Fibroblast of skin of left biceps (primary cell): ENCODE data around the gene MAP2K5.

ENCODE experiments used
- DNase-seq, 2 experiments: peaks; one replicate each; pipeline ENCODE4 v3.0.0-alpha.2; 2013; ENCODE audit warnings: low read depth in 2 of 2

The MAP2K5 gene

DNA sequence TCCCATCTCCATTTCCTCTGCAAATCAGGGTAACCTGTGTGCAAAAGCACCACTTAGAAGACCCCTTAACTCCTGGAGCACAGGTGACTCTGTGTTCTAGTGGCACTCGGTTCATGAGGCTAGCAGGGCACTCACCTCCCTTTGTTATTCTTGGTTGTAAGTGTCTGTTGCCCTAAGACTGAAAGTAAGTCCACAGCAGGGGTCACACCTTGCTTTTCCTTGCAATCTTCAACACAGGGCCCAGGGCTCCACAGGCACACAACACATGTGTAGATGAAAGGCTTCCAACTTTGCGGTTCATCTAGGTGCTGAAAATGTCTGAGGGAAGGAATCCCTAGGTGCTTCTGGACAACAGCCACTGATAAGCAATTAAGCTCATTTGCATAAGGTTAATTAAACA is 294.5 kb downstream of the MAP2K5 start:
- no peak for DNase-seq

DNA sequence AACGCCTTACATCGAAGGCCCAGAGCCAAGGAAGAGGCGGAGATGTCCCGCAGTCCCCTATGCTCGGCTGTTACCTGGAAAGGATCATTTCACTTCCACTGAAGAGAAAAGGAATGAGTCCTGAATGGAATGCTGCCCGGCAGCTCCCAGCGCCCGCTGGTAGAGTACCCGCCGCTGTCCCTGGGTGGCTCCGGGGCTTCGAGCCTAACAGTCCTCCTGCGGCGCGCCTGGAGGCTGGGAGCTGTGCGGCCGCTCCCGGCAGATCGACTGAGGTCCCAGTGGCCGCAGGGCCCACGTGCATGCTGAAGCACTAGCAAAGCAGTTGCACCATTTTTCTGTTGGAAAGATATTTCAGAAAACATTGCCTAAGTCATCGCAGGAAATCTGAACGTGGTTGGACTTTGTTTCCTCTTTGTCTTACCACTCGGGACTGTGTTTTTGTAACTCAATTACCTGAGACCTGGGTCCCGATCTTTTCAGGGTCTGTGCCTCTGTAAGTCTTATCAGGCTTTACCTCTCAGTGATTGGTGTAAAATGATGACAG is 296.4 kb downstream of the MAP2K5 start:
- DNase-seq: no peak

DNA sequence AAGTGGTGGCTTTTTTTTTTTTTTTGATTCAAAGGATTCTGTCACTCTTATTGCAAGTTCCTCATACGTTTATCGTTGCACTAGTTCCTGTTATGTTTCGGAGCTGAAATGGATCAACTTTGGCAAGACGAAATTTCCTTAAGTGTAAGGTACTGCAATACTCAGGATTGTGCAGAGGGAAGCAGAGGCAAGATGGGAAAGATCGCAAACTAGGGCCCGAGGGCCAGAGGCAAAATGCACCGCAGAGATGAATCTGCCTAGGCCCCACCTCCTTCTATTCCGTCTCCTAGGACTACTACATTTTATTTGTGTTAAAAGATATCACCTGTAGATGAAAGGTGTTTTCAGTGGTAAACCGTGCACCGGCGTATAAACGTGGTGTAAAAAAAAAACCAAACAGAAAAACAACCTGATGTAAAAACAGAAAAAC is 297.0 kb downstream of the MAP2K5 start:
- no peak for DNase-seq

DNA sequence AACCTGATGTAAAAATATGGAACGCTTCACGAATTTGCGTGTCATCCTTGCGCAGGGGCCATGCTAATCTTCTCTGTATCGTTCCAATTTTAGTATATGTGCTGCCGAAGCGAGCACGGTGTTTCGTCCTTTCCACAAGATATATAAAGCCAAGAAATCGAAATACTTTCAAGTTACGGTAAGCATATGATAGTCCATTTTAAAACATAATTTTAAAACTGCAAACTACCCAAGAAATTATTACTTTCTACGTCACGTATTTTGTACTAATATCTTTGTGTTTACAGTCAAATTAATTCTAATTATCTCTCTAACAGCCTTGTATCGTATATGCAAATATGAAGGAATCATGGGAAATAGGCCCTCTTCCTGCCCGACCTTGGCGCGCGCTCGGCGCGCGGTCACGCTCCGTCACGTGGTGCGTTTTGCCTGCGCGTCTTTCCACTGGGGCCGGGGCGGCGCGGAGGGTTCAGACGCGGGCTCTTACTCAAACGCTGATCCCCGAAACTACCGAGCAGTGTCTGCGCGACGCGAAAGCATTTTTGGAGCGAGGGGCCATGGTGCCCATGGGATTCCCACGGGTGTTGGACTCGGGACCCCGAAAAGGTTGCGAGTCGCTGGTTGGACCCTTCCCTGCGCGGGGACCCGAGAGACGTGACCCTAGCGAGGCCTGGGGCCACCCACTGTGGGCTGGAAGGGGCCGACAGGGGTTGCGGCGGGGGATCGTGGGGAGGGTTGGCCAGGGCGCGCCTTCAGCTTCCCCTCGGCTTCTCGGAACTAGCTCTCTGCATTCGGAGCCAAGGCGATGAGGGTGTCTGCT is 297.6 kb downstream of the MAP2K5 start, which contains the start of gene RNU6-1:
Gene RNU6-1 (minus strand): TSS at position 117 of the 820 bp plus-strand sequence.
- peak; percentile 83 to 85 for DNase-seq

DNA sequence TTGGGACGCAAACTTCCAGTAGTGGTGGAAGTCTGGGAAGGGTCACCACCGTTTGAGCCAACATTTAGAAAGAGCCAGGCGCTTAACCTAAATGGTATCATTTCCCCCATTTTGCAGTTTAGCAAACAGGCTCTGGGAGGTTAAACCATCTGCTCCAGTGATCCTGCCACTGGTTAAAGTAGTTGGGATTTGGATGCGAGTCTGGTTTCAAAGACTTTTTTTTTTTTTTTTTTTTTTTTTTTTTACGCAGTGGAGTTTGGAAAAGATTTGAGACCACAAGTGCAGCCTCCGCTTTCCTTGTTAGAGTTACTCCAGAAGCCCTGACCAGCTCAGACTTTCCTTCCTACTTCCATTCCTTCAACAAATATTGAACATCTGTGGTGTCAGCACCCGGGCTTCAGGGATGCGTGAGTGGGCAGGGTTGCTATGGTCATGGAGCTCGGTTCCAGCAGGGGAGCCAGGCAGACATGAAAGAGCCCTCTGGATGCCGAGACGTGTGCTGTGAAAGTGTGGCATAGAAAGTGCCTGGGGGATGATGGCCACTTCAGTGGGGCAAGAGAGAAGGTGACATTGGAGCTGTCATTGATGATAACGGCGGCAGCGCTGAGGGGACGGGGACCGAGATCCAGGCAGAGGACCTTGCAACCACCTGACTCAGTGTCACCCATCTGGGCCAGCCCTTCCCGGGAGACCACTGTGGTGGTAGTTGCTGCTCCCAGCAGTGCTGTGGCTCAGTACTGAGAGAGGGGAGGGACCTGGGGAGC is 298.4 kb downstream of the MAP2K5 start:
- no peak for DNase-seq

DNA sequence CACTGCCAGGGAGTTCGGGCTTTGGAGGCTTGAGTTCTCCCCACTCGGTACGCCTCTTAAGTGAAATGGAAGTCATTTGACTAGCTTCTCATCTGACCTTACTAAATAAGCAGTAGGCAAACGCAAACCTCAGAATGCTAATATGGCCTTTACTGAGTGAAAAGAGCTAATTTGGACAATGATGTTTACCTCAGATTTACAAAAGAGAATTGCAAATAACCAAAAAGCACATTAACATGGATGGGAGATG is 298.9 kb downstream of the MAP2K5 start:
- no peak for DNase-seq

DNA sequence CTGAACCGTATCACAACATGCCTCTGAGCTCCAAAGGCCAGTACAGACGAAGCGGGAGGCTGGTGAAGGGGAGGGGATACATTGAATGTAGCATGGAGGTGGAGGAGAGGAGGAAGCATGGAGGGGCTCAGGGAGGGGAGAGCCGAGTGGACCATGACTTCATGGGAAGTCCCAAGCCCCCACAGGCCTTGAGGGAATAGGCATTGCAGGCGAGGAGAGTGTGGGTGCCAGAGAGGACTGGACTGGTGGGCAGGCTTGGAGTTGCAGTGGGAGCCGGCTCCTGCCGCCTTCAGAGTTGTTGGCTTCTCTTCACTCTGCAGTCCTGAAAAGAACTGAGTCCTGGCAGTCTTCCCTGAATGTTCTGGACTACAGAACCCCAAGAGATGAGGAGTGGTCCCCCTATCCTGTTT is 300.6 kb downstream of the MAP2K5 start:
- DNase-seq: no peak

DNA sequence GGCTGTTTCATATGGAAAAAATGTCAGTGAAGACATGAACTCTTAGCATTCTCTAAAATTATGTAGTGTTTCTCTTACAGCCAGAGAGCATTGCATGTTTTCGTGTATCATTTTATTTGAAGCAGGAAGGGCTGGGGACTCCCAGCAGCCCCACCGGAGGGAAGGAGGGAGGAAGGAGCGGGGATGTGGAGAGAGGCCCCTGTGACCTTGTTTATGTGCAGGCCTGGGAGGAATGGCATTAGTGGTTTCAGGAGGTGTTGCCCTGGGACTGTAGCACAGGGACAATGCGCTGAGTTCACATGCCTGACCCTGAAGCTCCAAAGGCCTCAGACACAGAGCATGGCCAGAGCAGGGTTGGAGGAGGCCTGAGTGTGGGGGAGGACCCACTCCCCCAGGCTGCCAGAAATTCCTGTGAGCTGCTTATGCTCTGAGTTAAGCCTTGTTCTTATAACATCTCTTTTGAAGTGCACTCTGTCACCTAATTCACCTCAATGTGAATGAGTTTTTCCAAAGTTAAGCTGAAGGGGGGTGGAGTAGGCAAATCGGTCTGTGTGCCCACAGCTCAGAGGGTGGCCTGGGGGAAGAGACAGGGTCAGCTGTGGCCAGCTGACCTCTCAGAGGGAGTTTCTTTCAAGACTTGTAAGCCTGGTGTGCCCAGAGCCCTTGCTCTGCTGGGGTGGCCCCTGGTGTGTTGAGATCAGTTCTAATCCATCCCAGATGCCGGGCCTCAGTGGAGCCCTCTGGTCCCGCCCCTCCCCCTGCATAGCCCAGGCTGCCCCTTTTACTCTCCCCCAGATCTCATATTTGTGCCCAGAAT is 301.3 kb downstream of the MAP2K5 start:
- DNase-seq: no peak

DNA sequence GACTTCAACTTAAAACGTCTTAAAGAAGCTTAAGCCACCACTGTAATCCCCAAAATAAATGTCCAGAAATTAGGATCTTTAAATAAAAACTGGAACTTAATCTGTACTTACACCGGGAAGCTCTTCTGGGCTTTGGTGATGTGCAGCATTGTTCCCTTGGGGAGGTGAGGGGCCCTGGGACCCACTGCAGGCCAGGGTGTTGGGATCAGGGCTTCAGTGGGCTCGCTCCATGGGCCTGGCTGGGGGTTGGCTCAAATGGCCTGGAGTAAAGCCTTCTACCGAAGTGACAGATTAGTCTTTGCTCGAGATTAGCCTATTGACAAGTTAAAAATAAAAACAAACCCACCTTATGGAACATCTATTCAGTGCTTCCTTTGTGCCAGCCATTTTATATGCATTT is 303.5 kb downstream of the MAP2K5 start:
- DNase-seq: no peak

DNA sequence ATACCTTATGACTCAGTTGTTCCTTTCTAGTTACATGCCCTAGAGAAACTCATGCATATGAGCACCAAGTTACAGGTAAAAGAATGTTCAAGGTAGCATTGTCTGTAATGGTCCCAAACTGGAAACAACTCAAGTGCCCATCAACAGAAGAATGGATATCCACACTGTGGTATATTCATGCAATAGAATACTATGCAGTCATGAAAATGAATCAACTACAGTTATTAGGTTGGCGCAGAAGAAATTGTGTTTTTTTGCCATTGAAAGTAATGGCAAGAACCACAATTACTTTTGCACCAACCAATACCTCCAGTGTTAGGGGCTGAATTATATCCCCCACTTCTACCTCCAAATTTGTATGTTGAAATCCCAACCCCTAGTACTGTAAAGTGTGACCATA is 307.0 kb downstream of the MAP2K5 start:
- no peak for DNase-seq

DNA sequence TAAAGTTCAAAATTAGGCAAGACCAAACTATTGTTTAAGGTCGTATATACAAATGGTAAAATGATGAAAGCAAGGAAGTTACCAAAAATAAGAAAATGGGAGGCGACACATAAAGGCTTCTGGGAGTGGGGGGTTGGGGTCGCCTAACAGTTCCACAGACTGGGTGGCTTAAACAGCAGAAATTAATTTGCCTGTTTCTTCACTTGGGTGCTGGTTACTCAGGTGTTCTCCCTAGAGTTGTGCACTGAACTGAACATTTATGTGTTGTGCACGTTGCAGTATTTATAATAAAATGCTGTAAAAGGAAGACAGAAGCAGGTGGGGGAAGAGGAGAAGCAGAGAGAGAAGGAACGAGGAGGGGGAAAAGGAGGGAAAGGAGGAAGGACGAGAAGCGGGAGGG is 307.8 kb downstream of the MAP2K5 start:
- no peak for DNase-seq

DNA sequence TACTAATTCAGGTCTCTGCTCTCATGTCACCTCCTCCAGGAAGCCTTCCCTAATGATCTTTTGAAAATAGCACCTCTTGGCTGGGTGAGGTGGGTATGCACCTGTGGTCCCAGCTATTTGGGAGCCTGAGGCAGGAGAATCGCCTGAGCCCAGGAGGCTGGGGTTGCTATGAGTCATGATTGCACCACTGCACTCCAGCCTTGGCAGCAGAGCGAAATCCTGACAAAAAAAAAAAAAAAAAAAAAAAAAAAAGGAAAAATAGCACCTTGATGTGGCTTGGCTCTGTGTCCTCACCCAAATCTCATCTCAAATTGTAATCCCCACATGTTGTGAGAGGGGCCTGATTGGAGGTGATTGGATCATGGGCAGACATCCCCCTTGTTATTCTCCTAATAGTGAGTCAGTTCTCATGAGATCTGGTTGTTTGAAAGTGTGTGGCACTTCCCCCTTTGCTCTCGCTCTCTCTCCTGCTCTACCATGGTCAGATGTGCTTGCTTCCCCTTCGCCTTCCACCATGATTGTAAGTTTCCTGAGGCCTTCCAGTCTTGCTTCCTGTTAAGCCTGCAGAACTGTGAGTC is 308.6 kb downstream of the MAP2K5 start:
- no peak for DNase-seq

DNA sequence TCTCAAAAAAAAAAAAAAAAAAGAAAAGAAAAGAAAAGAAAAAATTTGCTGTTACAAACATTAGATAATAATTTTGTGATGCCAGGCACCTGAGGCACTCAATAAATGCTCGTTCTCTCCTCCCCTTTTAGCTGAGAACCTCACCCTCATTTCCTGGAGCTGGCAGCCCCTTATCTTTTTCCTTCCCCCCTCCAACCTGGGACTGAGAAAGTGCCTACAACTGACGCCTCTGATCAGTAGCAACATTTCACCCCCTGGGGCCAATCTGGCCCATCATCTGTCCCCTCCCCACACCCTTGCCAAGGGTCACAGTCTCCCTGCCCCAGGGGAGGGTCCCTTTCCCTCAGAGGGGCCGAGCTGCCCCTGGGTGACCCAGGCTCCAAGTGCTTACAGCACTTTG is 309.9 kb downstream of the MAP2K5 start:
- DNase-seq: no peak

DNA sequence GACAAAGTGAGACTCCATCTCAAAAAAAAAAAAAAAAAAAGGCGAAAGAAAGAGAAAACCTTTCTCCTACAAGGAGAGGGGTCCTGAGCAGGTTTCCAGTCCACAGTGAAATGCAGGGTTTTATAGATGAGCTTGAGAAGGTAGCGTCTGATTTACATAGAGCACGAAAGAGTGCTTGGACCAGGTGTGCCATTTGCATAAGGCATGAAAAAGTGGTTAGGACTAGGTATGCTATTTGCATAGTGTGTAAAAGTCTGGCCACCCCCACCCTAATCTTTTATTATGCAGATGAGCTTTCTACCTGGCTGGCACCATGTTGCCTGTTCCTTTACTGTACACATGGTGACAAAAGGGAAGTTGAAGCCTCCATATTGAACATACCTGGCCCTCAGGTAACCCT is 311.0 kb downstream of the MAP2K5 start:
- no peak for DNase-seq

DNA sequence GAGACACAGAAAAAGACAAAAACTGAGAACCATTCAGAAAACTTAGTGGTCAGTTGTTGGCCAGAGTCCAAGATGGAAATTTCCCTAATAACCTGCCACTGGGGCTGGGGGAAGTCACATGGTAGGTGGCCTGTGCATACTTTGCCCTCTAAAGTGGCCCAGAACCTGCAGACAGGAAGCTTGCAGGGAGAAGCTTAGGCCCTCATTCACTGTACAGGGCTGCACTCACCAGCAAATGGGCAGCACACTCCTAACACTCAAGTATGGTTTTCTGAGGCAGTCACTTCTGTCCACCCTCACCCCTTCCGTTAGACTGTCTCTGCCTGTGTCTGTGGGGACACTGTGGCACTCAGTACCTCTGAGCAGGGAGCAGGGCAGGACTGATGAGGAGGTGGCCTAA is 311.9 kb downstream of the MAP2K5 start:
- no peak for DNase-seq

DNA sequence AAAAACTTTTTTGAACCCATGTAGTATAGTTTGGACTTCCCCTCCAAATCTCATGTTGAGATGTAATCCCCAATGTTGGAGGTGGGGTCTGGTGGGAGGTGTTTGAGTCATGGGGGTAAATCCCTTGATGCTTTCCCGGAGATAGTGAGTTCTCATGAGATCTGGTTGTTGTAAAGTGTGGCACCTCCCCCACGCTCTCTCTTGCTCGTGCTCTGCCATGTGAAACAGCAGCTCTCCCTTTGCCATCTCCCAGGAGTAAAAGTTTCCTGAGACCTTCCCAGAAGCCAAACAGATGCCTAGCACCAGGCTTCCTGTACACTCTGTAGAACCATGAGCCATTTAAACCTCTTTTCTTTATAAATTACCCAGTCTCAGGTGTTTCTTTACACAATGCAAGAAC is 313.3 kb downstream of the MAP2K5 start:
- DNase-seq: no peak
